Mesenchymal stem cell (in vitro differentiated cells and primary cell): ENCODE measurements around the gene PLA2G4B.
A peak's percentile ranks its signal among the peaks of the same experiment; 100 is the strongest.

Experiments
- DNase-seq: peaks from one replicate; pipeline ENCODE4 v3.0.0-alpha.2; 2013
- H2AFZ ChIP-seq: one replicate; pipeline ENCODE4 v1.6.1; 2013; ENCODE audit warnings: low read depth, mild to moderate bottlenecking, control low read depth, inconsistent platforms, low read length, moderate library complexity
- H2AK5ac ChIP-seq: 2 replicates; pipeline ENCODE4 v1.6.1; 2013; ENCODE audit warnings: low read length, moderate library complexity, mild to moderate bottlenecking, inconsistent platforms; ENCODE audit not compliant: severe bottlenecking
- H2BK120ac ChIP-seq: one replicate; pipeline ENCODE4 v1.6.1; 2013; ENCODE audit warnings: low read depth, mild to moderate bottlenecking, inconsistent platforms, low read length, moderate library complexity
- H2BK12ac ChIP-seq, 2 experiments: one replicate each; pipeline ENCODE4 v1.6.1; 2013; ENCODE audit warnings: inconsistent platforms in 2 of 2, low read length in 2 of 2, mild to moderate bottlenecking in 2 of 2, moderate library complexity in 2 of 2, control low read depth in 1 of 2
- H2BK15ac ChIP-seq: one replicate; pipeline ENCODE4 v1.6.1; 2013; ENCODE audit warnings: mild to moderate bottlenecking, low read depth, inconsistent platforms; ENCODE audit not compliant: poor library complexity, severe bottlenecking
- H2BK5ac ChIP-seq: 2 replicates; pipeline ENCODE4 v1.6.1; 2013; ENCODE audit warnings: low read depth, mild to moderate bottlenecking, low read length, control low read depth, inconsistent platforms; ENCODE audit not compliant: poor library complexity, severe bottlenecking
- H3K14ac ChIP-seq, 2 experiments: one replicate each; pipeline ENCODE4 v1.6.1; 2013; ENCODE audit warnings: inconsistent platforms in 2 of 2, low read length in 2 of 2, control low read depth in 1 of 2, mild to moderate bottlenecking in 1 of 2, moderate library complexity in 1 of 2
- H3K18ac ChIP-seq, 2 experiments: one replicate each; pipeline ENCODE4 v1.6.1; 2013; ENCODE audit warnings: inconsistent platforms in 2 of 2, low read length in 2 of 2, control low read depth in 1 of 2, low read depth in 1 of 2, mild to moderate bottlenecking in 1 of 2
- H3K23ac ChIP-seq, 2 experiments: one replicate each; pipeline ENCODE4 v1.6.1; 2013; ENCODE audit warnings: inconsistent platforms in 2 of 2, low read length in 2 of 2, mild to moderate bottlenecking in 2 of 2, moderate library complexity in 2 of 2, control low read depth in 1 of 2
- H3K27ac ChIP-seq: 2 replicates; pipeline ENCODE4 v1.5.1; 2013; ENCODE audit warnings: mild to moderate bottlenecking, moderate library complexity, low read length, control low read depth, inconsistent platforms; ENCODE audit not compliant: poor library complexity, severe bottlenecking
- H3K27me3 ChIP-seq, 2 experiments: 2 replicates each; pipeline versions ENCODE4 v1.6.1 to v1.7.0; 2013; ENCODE audit warnings: low read length in 2 of 2, mild to moderate bottlenecking in 2 of 2, moderate library complexity in 2 of 2, control low read depth in 1 of 2, inconsistent platforms in 1 of 2; ENCODE audit not compliant: control insufficient read depth in 1 of 2, insufficient read depth in 1 of 2
- H3K36me3 ChIP-seq, 2 experiments: 2 replicates each; pipeline versions ENCODE4 v1.6.1 to v1.7.0; 2013; ENCODE audit warnings: low read length in 2 of 2, control low read depth in 1 of 2, inconsistent platforms in 1 of 2, low read depth in 1 of 2, mild to moderate bottlenecking in 1 of 2; ENCODE audit not compliant: insufficient read depth in 2 of 2, control insufficient read depth in 1 of 2
- H3K4ac ChIP-seq, 2 experiments: one replicate each; pipeline ENCODE4 v1.6.1; 2013; ENCODE audit warnings: inconsistent platforms in 2 of 2, low read length in 2 of 2, mild to moderate bottlenecking in 2 of 2, moderate library complexity in 2 of 2, control low read depth in 1 of 2, low read depth in 1 of 2
- H3K4me1 ChIP-seq: 2 replicates; pipeline ENCODE4 v1.6.1; 2013; ENCODE audit warnings: low read depth, low read length, control low read depth; ENCODE audit not compliant: control insufficient read depth, insufficient read depth
- H3K4me2 ChIP-seq: 2 replicates; pipeline ENCODE4 v1.6.1; 2013; ENCODE audit warnings: low read length, mild to moderate bottlenecking, inconsistent platforms; ENCODE audit not compliant: poor library complexity, severe bottlenecking
- H3K4me3 ChIP-seq, 2 experiments: 2 replicates each; pipeline versions ENCODE4 v1.5.1 to v1.7.0; 2013; ENCODE audit warnings: low read length in 2 of 2, mild to moderate bottlenecking in 2 of 2, control low read depth in 1 of 2, low read depth in 1 of 2; ENCODE audit not compliant: insufficient read depth in 1 of 2
- H3K79me1 ChIP-seq: replicated peaks from 2 replicates; pipeline ENCODE4 v1.6.1; 2013; ENCODE audit warnings: mild to moderate bottlenecking, control low read depth, low read length, inconsistent platforms; ENCODE audit not compliant: poor library complexity, severe bottlenecking
- H3K9ac ChIP-seq: 2 replicates; pipeline ENCODE4 v1.7.0; 2013; ENCODE audit warnings: mild to moderate bottlenecking, low read length, moderate library complexity
- H3K9me3 ChIP-seq: 2 replicates; pipeline ENCODE4 v1.7.0; 2013; ENCODE audit warnings: mild to moderate bottlenecking, low read length; ENCODE audit not compliant: control insufficient read depth
- H4K8ac ChIP-seq: one replicate; pipeline ENCODE4 v1.6.1; 2013; ENCODE audit warnings: inconsistent platforms, mild to moderate bottlenecking, low read length, moderate library complexity
- H4K91ac ChIP-seq: one replicate; pipeline ENCODE4 v1.6.1; 2013; ENCODE audit warnings: mild to moderate bottlenecking, low read length, inconsistent platforms
- WGBS: methylation state at CpG from one replicate; pipeline ENCODE4 v1.1.7; 2013; ENCODE audit warnings: mixed read lengths; 5-methylcytosine and 5-hydroxymethylcytosine counted together

The PLA2G4B gene

DNA sequence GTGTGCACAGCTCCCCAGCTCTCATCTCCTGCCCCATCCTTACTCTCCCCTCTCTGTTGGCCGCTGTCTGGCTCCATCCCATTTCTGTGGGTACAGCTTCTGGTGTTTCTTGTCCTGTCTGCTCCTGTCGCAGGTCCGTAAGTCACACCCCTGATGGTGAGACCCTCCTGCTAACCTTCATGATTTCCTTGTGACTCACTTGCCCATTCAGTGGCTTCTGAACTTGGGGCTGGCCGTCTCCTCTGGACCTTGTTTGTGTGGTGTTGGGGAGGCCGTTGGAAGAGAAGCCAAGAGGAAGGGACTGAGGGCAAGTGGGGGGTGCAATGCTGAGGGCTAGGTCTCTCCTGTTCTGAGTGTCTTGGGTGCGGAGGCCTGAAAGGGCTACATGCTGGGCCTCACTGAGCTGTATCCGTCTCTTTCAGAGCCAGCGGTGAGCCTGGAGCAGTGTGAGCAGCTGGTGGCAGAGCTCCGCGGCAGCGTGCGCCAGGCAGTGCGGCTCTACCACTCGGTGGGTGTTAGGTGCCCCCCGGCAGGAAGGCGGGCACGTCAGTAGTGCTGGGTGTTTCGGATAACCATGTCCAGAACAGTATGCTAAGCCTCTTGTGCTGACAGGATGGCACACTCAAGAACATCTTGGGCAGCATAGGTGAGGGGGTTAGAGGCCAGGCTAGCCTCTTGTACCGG is 14.4 kb upstream of the PLA2G4B start:
- Histone ChIP-seq H2BK15ac (no peak overlapping the region), H2BK12ac (no peak overlapping the region), H3K18ac (no peak overlapping the region), H3K4me3 (no peak overlapping the region), H2AFZ (no peak overlapping the region), H4K8ac (no peak overlapping the region), H3K9ac (no peak overlapping the region), H3K79me1 (no peaks in the 10 kb centered on the region), H3K9me3 (no peaks in the 10 kb centered on the region), H3K27me3 (no peaks in the 10 kb centered on the region), H4K91ac (no peak overlapping the region), H3K14ac (no peak overlapping the region), H3K27ac (no peak overlapping the region), H3K4me2 (no peak overlapping the region), H3K36me3 (peaks cover 69 to 72% of the 10 kb centered on the region in 2 experiments), H3K4ac (no peak overlapping the region), H2BK120ac (no peak overlapping the region), H2AK5ac (no peak overlapping the region), H3K4me1 (peaks cover 13% of the 10 kb centered on the region), H2BK5ac (no peak overlapping the region), H3K23ac (no peak overlapping the region)
- no peak for DNase-seq
- WGBS = 97% methylated on average over 19 of the region's 19 CpGs

DNA sequence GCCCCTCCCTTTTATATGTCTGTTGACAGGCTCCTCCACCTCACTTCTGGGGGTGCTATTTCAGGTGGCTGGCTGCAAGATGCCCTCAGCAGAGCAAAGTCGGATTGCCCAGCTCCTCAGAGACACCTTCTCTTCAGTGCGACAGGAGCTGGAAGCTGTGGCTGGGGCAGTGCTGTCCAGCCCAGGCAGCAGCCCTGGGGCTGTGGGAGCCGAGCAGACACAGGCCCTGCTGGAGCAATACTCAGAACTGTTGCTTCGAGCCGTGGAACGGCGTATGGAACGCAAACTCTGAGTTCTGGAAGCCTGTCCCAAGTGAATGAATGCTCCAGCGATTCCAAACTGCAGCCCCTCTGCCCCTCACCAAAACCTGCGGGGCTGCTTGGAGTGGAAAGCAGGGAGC is 13.5 kb upstream of the PLA2G4B start:
- Histone ChIP-seq H3K4me3 (no peak overlapping the region), H3K9ac (no peak overlapping the region), H2AK5ac (no peak overlapping the region), H3K79me1 (peaks cover under 1% of the 10 kb centered on the region), H3K4me2 (no peak overlapping the region), H4K91ac (no peak overlapping the region), H3K18ac (no peak overlapping the region), H3K36me3 (peaks cover 60 to 68% of the 10 kb centered on the region in 2 experiments), H3K27ac (no peak overlapping the region), H4K8ac (no peak overlapping the region), H2AFZ (no peak overlapping the region), H3K9me3 (no peaks in the 10 kb centered on the region), H2BK5ac (no peak overlapping the region), H3K27me3 (no peaks in the 10 kb centered on the region), H2BK120ac (no peak overlapping the region), H2BK15ac (no peak overlapping the region), H3K4ac (no peak overlapping the region), H3K23ac (no peak overlapping the region), H3K14ac (no peak overlapping the region), H2BK12ac (no peak overlapping the region), H3K4me1 (peaks cover 16% of the 10 kb centered on the region)
- WGBS = 96% methylated on average over 10 of the region's 10 CpGs
- no peak for DNase-seq

DNA sequence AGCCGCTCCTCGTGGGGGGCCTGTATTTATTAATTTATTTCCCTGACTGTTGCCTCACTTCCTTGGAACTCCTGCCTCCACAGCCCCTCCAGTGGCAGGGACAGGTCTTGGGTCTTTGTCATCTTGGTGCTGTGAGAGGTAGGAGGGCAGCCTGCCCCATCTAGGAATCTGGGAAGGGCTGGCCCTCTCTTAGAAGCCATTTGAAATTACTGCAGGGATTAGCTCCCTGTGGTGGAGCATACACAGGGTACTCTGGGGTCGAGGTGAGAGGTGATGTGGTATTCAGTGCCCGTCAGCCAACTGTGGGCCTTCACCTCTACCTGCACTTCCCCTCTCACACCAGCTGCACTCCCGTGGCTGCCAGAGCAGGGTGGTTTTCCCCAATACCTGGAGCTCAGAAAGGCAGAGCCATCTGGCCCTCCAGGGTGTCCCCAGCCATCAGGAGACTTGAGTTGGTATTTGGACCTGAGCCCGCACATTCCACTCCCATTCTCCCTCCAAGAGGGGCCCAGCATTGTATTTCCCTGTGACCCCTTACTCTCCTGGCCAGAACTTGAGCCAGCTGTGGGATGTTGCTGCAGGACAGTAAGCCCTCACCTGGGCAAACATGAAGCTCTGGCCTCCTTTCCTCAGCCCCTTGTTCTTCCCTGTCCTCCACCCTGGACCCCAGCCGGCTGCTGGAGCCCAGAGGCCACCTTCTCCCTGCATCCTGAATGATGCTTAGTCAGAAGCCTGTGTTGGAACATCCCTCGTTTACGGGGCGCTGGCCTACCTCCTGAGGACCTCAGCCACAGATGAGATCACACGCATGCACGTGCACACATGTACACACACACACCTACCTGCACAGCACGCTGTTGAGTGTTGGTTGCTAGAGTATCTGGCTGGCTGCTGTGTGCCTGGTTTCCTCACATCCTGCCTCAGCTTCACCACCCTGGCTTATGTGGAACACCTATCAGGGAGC is 12.8 kb upstream of the PLA2G4B start:
- Histone ChIP-seq H3K23ac (no peak overlapping the region), H2AK5ac (no peak overlapping the region), H2BK5ac (no peak overlapping the region), H4K8ac (no peak overlapping the region), H2BK12ac (no peak overlapping the region), H3K14ac (no peak overlapping the region), H3K18ac (no peak overlapping the region), H3K9me3 (no peaks in the 10 kb centered on the region), H2AFZ (no peak overlapping the region), H3K79me1 (peaks cover 7% of the 10 kb centered on the region), H3K4ac (no peak overlapping the region), H3K27me3 (no peaks in the 10 kb centered on the region), H3K36me3 (peaks cover 53 to 68% of the 10 kb centered on the region in 2 experiments), H3K4me1 (peaks cover 16% of the 10 kb centered on the region), H3K4me3 (no peak overlapping the region), H2BK120ac (no peak overlapping the region), H3K4me2 (no peak overlapping the region), H4K91ac (no peak overlapping the region), H2BK15ac (no peak overlapping the region), H3K27ac (no peak overlapping the region), H3K9ac (no peak overlapping the region)
- no peak for DNase-seq
- WGBS = 90% methylated on average over 11 of the region's 13 CpGs

DNA sequence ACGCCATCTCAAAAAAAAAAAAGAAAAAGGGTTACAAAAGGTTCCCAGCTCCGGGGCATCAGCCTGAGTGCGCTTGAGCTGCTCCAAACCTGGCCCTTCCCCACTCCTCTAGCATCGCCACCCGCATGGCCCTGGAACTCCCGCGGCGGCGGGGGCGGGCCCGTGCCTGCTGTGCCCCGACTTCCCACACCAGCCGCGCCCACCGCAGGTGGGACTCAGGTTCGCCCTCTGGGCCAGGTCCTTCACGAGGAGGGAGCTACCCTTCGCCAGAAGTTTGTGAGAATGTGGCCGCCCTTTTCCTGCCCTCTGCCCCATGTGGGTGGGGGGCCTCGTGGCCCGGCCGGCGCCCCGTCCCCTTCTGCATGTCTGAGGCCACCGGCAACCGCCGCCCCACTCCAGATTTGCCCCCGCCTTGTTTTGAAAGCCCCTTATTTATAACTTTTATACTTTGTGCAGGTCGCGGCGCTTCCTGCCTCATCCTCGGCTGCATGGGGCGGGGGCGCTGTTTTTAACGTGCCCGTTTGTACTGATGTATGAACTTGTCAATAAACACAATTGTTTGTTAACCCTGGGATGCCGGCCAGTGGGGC is 11.3 kb upstream of the PLA2G4B start:
- Histone ChIP-seq H3K27ac (no peak overlapping the region), H3K79me1 (peaks cover 7% of the 10 kb centered on the region), H3K36me3 (peaks cover 43 to 65% of the 10 kb centered on the region in 2 experiments), H2BK15ac (peak overlapping the region; percentile 68), H3K27me3 (no peaks in the 10 kb centered on the region), H4K8ac (peak overlapping the region; percentile 16), H2BK5ac (no peak overlapping the region), H3K14ac (peak overlapping the region in 1 of 2 experiments; percentile 58), H3K23ac (no peak overlapping the region), H3K4ac (peak overlapping the region in 1 of 2 experiments; percentile 35), H2AK5ac (no peak overlapping the region), H2AFZ (peak overlapping the region; percentile 34), H2BK120ac (no peak overlapping the region), H2BK12ac (no peak overlapping the region), H3K18ac (peak overlapping the region in 1 of 2 experiments; percentile 50), H3K9me3 (no peaks in the 10 kb centered on the region), H3K4me3 (peak overlapping the region; percentile 51 to 79), H3K4me1 (peaks cover 18% of the 10 kb centered on the region), H3K4me2 (peak overlapping the region; percentile 92), H4K91ac (no peak overlapping the region), H3K9ac (peak overlapping the region; percentile 78)
- WGBS = 9% methylated on average over 37 of the region's 37 CpGs
- no peak for DNase-seq
